IgD-negative memory B cell (primary cell): ENCODE results near the gene DHX38. TPM values are rescaled to one million over a fixed set of nuclear protein-coding genes. Genes with fewer than 3 reads are reported as not detected.
A peak's percentile ranks its signal among the peaks of the same experiment; 100 is the strongest.
"Not testable (repeated sequence)": the region's sequence is repeated elsewhere in the genome, so short reads cannot be mapped to it uniquely, and the experiment has no call there.

Source experiments
- H3K27ac Mint-ChIP-seq, 3 donors: one replicate each; pipeline ENCODE4 v1.8.0; 2020 to 2022; ENCODE audit warnings: mild to moderate bottlenecking in 3 of 3, mixed read lengths in 3 of 3, moderate library complexity in 1 of 3
- H3K27me3 Mint-ChIP-seq: one replicate; pipeline ENCODE4 v1.8.0; 2021; ENCODE audit warnings: mixed read lengths
- H3K36me3 Mint-ChIP-seq: one replicate; pipeline ENCODE4 v1.8.0; 2020; ENCODE audit warnings: mild to moderate bottlenecking, mixed read lengths
- H3K4me1 Mint-ChIP-seq, 3 donors: one replicate each; pipeline ENCODE4 v1.8.0; 2020 to 2022; ENCODE audit warnings: mixed read lengths in 3 of 3, mild to moderate bottlenecking in 1 of 3
- H3K4me3 Mint-ChIP-seq, 4 donors: one replicate each; pipeline ENCODE4 v1.8.0; 2020 to 2022; ENCODE audit warnings: mild to moderate bottlenecking in 4 of 4, mixed read lengths in 4 of 4, moderate library complexity in 3 of 4
- H3K9me3 Mint-ChIP-seq, 3 donors: one replicate each; pipeline ENCODE4 v1.8.0; 2020 to 2021; ENCODE audit warnings: mixed read lengths in 3 of 3, mild to moderate bottlenecking in 1 of 3
- polyA plus RNA-seq: library from polyadenylated mRNA; unstranded; fragments of 300-500 nt; fragmentation: Illumina TruSeq; gene quantifications from one replicate; pipeline ENCODE4 v1.2.3, GENCODE V29; 2021

DHX38 gene
- polyA plus RNA-seq, 1 donor from 2014 or later, result 29.9 TPM

GRCh38 chr16:72072514-72073342, 20.9 kb upstream of the DHX38 start:
- H3K27me3 Mint-ChIP-seq, result no peaks in the 10 kb centered on the region
- no peak overlapping the region for H3K4me3 Mint-ChIP-seq
- H3K36me3 Mint-ChIP-seq, result peaks cover 2% of the 10 kb centered on the region
- no peaks in the 10 kb centered on the region for H3K4me1 Mint-ChIP-seq
- H3K27ac Mint-ChIP-seq, result no peak overlapping the region
- H3K9me3 Mint-ChIP-seq, result no peaks in the 10 kb centered on the region

- Mint-ChIP-seq H3K9me3 (no peaks in the 10 kb centered on the region), H3K36me3 (peaks cover 2% of the 10 kb centered on the region), H3K27me3 (no peaks in the 10 kb centered on the region), H3K4me1 (no peaks in the 10 kb centered on the region), H3K4me3 (no peak overlapping the region), H3K27ac (no peak overlapping the region)
Observed at GRCh38 chr16:72073560-72074230, 20.0 kb upstream of the DHX38 start.

- not testable (repeated sequence) for H3K27me3 Mint-ChIP-seq, H3K4me1 Mint-ChIP-seq, H3K36me3 Mint-ChIP-seq, H3K27ac Mint-ChIP-seq, H3K4me3 Mint-ChIP-seq, H3K9me3 Mint-ChIP-seq
Observed at GRCh38 chr16:72075067-72075466, 18.6 kb upstream of the DHX38 start.

- not testable (repeated sequence) for H3K4me1 Mint-ChIP-seq, H3K36me3 Mint-ChIP-seq, H3K27ac Mint-ChIP-seq, H3K27me3 Mint-ChIP-seq, H3K9me3 Mint-ChIP-seq, H3K4me3 Mint-ChIP-seq
Observed at GRCh38 chr16:72076991-72077706, 16.5 kb upstream of the DHX38 start.

- no peaks in the 10 kb centered on the region for H3K4me1 Mint-ChIP-seq
- H3K4me3 Mint-ChIP-seq, result no peak overlapping the region
- peaks cover 14% of the 10 kb centered on the region for H3K36me3 Mint-ChIP-seq
- no peaks in the 10 kb centered on the region for H3K27me3 Mint-ChIP-seq
- no peak overlapping the region for H3K27ac Mint-ChIP-seq
- peaks cover 0 to 10% (median 1%) of the 10 kb centered on the region in 3 donors for H3K9me3 Mint-ChIP-seq
Observed at GRCh38 chr16:72083778-72084404, 9.8 kb upstream of the DHX38 start.

- Mint-ChIP-seq H3K36me3 (peaks cover 14% of the 10 kb centered on the region), H3K27ac (no peak overlapping the region), H3K4me1 (no peaks in the 10 kb centered on the region)
Observed at GRCh38 chr16:72084445-72084844, 9.2 kb upstream of the DHX38 start.

GRCh38 chr16:72085002-72085401, 8.6 kb upstream of the DHX38 start:
- no peaks in the 10 kb centered on the region for H3K27me3 Mint-ChIP-seq
- no peaks in the 10 kb centered on the region for H3K4me1 Mint-ChIP-seq
- peaks cover 14% of the 10 kb centered on the region for H3K36me3 Mint-ChIP-seq
- H3K27ac Mint-ChIP-seq, result no peak overlapping the region
- no peak overlapping the region for H3K4me3 Mint-ChIP-seq
- H3K9me3 Mint-ChIP-seq, result peaks cover 0 to 10% (median 1%) of the 10 kb centered on the region in 3 donors

More at GRCh38 chr16:72084445-72084844, 9.2 kb upstream of the DHX38 start:
- H3K27me3 Mint-ChIP-seq, result no peaks in the 10 kb centered on the region
- H3K9me3 Mint-ChIP-seq, result peaks cover 0 to 10% (median 1%) of the 10 kb centered on the region in 3 donors
- no peak overlapping the region for H3K4me3 Mint-ChIP-seq

GRCh38 chr16:72091217-72091616, 2.4 kb upstream of the DHX38 start:
- peaks cover 21 to 29% (median 22%) of the 10 kb centered on the region in 3 donors for H3K4me1 Mint-ChIP-seq
- H3K27me3 Mint-ChIP-seq, result no peaks in the 10 kb centered on the region
- peaks cover 5% of the 10 kb centered on the region for H3K36me3 Mint-ChIP-seq
- H3K4me3 Mint-ChIP-seq, result peak overlapping the region in 3 of 4 donors; percentile 57 to 90 (median 78)
- peak overlapping the region in 1 of 3 donors; percentile 32 for H3K27ac Mint-ChIP-seq
- no peaks in the 10 kb centered on the region for H3K9me3 Mint-ChIP-seq

GRCh38 chr16:72092832-72093447, 707 bp upstream of the DHX38 start:
- H3K9me3 Mint-ChIP-seq, result no peaks in the 10 kb centered on the region
- H3K4me3 Mint-ChIP-seq, result peak overlapping the region; percentile 90 to 99 (median 98)
- H3K27me3 Mint-ChIP-seq, result no peaks in the 10 kb centered on the region
- peaks cover 3% of the 10 kb centered on the region for H3K36me3 Mint-ChIP-seq
- H3K4me1 Mint-ChIP-seq, result peaks cover 22 to 29% (median 25%) of the 10 kb centered on the region in 3 donors
- H3K27ac Mint-ChIP-seq, result peak overlapping the region; percentile 79 to 99 (median 99)

- H3K9me3 Mint-ChIP-seq, result no peaks in the 10 kb centered on the region
- H3K36me3 Mint-ChIP-seq, result peaks cover 4% of the 10 kb centered on the region
- H3K4me1 Mint-ChIP-seq, result peaks cover 22 to 29% (median 25%) of the 10 kb centered on the region in 3 donors
- peak overlapping the region; percentile 79 to 99 (median 99) for H3K27ac Mint-ChIP-seq
- no peaks in the 10 kb centered on the region for H3K27me3 Mint-ChIP-seq
- peak overlapping the region; percentile 90 to 99 (median 98) for H3K4me3 Mint-ChIP-seq
Observed at GRCh38 chr16:72094266-72094610, 591 bp downstream of the DHX38 start.

- H3K27ac Mint-ChIP-seq, result no peak overlapping the region
- peaks cover 1% of the 10 kb centered on the region for H3K36me3 Mint-ChIP-seq
- H3K9me3 Mint-ChIP-seq, result no peaks in the 10 kb centered on the region
- H3K27me3 Mint-ChIP-seq, result no peaks in the 10 kb centered on the region
- peak overlapping the region in 2 of 4 donors; percentile 8 to 45 for H3K4me3 Mint-ChIP-seq
- H3K4me1 Mint-ChIP-seq, result peaks cover 10 to 18% (median 13%) of the 10 kb centered on the region in 3 donors
Observed at GRCh38 chr16:72098936-72099335, 5.3 kb downstream of the DHX38 start.

- Mint-ChIP-seq H3K36me3 (peaks cover 1% of the 10 kb centered on the region), H3K4me3 (peak overlapping the region in 1 of 4 donors; percentile 45), H3K27ac (no peak overlapping the region), H3K9me3 (no peaks in the 10 kb centered on the region), H3K27me3 (no peaks in the 10 kb centered on the region), H3K4me1 (peaks cover 10 to 16% (median 13%) of the 10 kb centered on the region in 3 donors)
Observed at GRCh38 chr16:72099377-72099818, 5.8 kb downstream of the DHX38 start.

- peaks cover 2% of the 10 kb centered on the region for H3K36me3 Mint-ChIP-seq
- peaks cover 0 to 8% (median 2%) of the 10 kb centered on the region in 3 donors for H3K4me1 Mint-ChIP-seq
- no peaks in the 10 kb centered on the region for H3K27me3 Mint-ChIP-seq
- peak overlapping the region in 1 of 4 donors; percentile 68 for H3K4me3 Mint-ChIP-seq
- H3K9me3 Mint-ChIP-seq, result no peaks in the 10 kb centered on the region
- H3K27ac Mint-ChIP-seq, result no peak overlapping the region
Observed at GRCh38 chr16:72101195-72101594, 7.5 kb downstream of the DHX38 start.

- H3K27ac Mint-ChIP-seq, result no peak overlapping the region
Observed at GRCh38 chr16:72104905-72105304, 11.3 kb downstream of the DHX38 start.

More at GRCh38 chr16:72104905-72105304, 11.3 kb downstream of the DHX38 start:
- peaks cover 0 to 4% (median 2%) of the 10 kb centered on the region in 3 donors for H3K4me1 Mint-ChIP-seq
- peaks cover 6% of the 10 kb centered on the region for H3K36me3 Mint-ChIP-seq
- no peak overlapping the region for H3K4me3 Mint-ChIP-seq
- no peaks in the 10 kb centered on the region for H3K27me3 Mint-ChIP-seq
- no peaks in the 10 kb centered on the region for H3K9me3 Mint-ChIP-seq
